Measurements from ENCODE around the gene BIN2. TPM values are rescaled to one million over a fixed set of nuclear protein-coding genes. Genes with fewer than 3 reads are reported as not detected.

BIN2 gene
- polyA plus RNA-seq, 3 donors, result 120 to 376 (median 196) TPM

- Histone ChIP-seq H3K4me2 (replicated peaks; ENCODE audit: extremely low read depth, low read length, poor library complexity, severe bottlenecking) (peak overlapping the region; percentile 90), H4K20me1 (ENCODE audit: insufficient read depth, low read length) (peaks cover 10% of the 10 kb centered on the region), H3K27me3 (ENCODE audit: control insufficient read depth in 2 of 2, insufficient read depth in 2 of 2, low read length in 2 of 2) (no peaks in the 10 kb centered on the region), H3K27ac (ENCODE audit: low read depth in 1 of 2, low read length in 2 of 2) (peak overlapping the region in 1 of 2 donors; percentile 78), H3K9ac (ENCODE audit: insufficient read depth, low read length, poor library complexity, severe bottlenecking) (no peak overlapping the region), H3K36me3 (replicated peaks in 1 of 2; ENCODE audit: control insufficient read depth in 1 of 2, insufficient read depth in 2 of 2, low read length in 2 of 2) (peaks cover 28 to 33% of the 10 kb centered on the region in 2 donors), H3K9me3 (replicated peaks in 1 of 2; ENCODE audit: control insufficient read depth in 1 of 2, insufficient read depth in 1 of 2, low read length in 2 of 2) (no peaks in the 10 kb centered on the region), H3K4me1 (ENCODE audit: control insufficient read depth in 1 of 2, insufficient read depth in 2 of 2, low read length in 2 of 2) (peaks cover 88 to 91% of the 10 kb centered on the region in 2 donors), H3K4me3 (replicated peaks in 1 of 3; ENCODE audit: low read depth in 2 of 3, low read length in 3 of 3) (peak overlapping the region in 1 of 3 experiments; percentile 94), H2AFZ (ENCODE audit: insufficient read depth, low read depth, low read length, poor library complexity, severe bottlenecking) (no peak overlapping the region), H3K79me2 (ENCODE audit: insufficient read depth, low read length) (peaks cover 50% of the 10 kb centered on the region)
- H3K9me3 Mint-ChIP-seq, result peaks cover 0 to 3% (median 0%) of the 10 kb centered on the region in 7 donors
- H3K4me1 Mint-ChIP-seq, result peaks cover 79% of the 10 kb centered on the region
- peaks cover 42 to 64% of the 10 kb centered on the region in 2 donors for H3K36me3 Mint-ChIP-seq
- DNase-seq, result peak; percentile 69 to 84 (median 84)
- H3K4me3 Mint-ChIP-seq, result peak overlapping the region; percentile 37 to 66
- TF ChIP-seq CTCF (IDR thresholded peaks at IDR 0.05), result no peak
- H3K27me3 Mint-ChIP-seq (ENCODE audit: low read depth in 3 of 3), result peaks cover 0 to 4% (median 0%) of the 10 kb centered on the region in 3 donors
- 8% methylated on average over 6 of the region's 7 CpGs for WGBS (ENCODE audit: insufficient coverage)
- H3K27ac Mint-ChIP-seq, result peak overlapping the region; percentile 91 to 99 (median 97)
- intact Hi-C loops (cut with micrococcal nuclease), result loop anchor here in 1 of 2 donors (10.0 kb wide), 3 partner anchors 68 to 198 kb away; partner anchors contain the start of genes CSRNP2, LETMD1 and TFCP2
Observed at GRCh38 chr12:51242876-51243275, 81.1 kb downstream of the BIN2 start.

- intact Hi-C loops (cut with micrococcal nuclease), result loop anchor here in 1 of 2 donors (10.0 kb wide), 3 partner anchors 67 to 197 kb away; partner anchors contain the start of genes CSRNP2, LETMD1 and TFCP2
- peak; percentile 90 to 91 (median 90) for DNase-seq
- H3K27me3 Mint-ChIP-seq (ENCODE audit: low read depth in 3 of 3), result peaks cover 0 to 4% (median 0%) of the 10 kb centered on the region in 3 donors
- TF ChIP-seq CTCF (IDR thresholded peaks at IDR 0.05), result no peak
- H2AFZ ChIP-seq (ENCODE audit: insufficient read depth, low read depth, low read length, poor library complexity, severe bottlenecking), result no peak overlapping the region
- H3K9me3 Mint-ChIP-seq, result peaks cover 0 to 3% (median 0%) of the 10 kb centered on the region in 7 donors
- peak overlapping the region; percentile 49 to 77 for H3K4me3 Mint-ChIP-seq
- H3K36me3 ChIP-seq (replicated peaks in 1 of 2; ENCODE audit: control insufficient read depth in 1 of 2, insufficient read depth in 2 of 2, low read length in 2 of 2), result peaks cover 28 to 33% of the 10 kb centered on the region in 2 donors
- peak overlapping the region in 1 of 3 experiments; percentile 94 for H3K4me3 ChIP-seq (replicated peaks in 1 of 3; ENCODE audit: low read depth in 2 of 3, low read length in 3 of 3)
- peaks cover 82 to 85% of the 10 kb centered on the region in 2 donors for H3K4me1 ChIP-seq (ENCODE audit: control insufficient read depth in 1 of 2, insufficient read depth in 2 of 2, low read length in 2 of 2)
- H3K4me2 ChIP-seq (replicated peaks; ENCODE audit: extremely low read depth, low read length, poor library complexity, severe bottlenecking), result peak overlapping the region; percentile 90
- H3K36me3 Mint-ChIP-seq, result peaks cover 41 to 58% of the 10 kb centered on the region in 2 donors
- H3K27ac Mint-ChIP-seq, result peak overlapping the region; percentile 92 to 99 (median 97)
- no peaks in the 10 kb centered on the region for H3K9me3 ChIP-seq (replicated peaks in 1 of 2; ENCODE audit: control insufficient read depth in 1 of 2, insufficient read depth in 1 of 2, low read length in 2 of 2)
- peak overlapping the region; percentile 45 to 78 for H3K27ac ChIP-seq (ENCODE audit: low read depth in 1 of 2, low read length in 2 of 2)
- H4K20me1 ChIP-seq (ENCODE audit: insufficient read depth, low read length), result peaks cover 10% of the 10 kb centered on the region
- no peaks in the 10 kb centered on the region for H3K27me3 ChIP-seq (ENCODE audit: control insufficient read depth in 2 of 2, insufficient read depth in 2 of 2, low read length in 2 of 2)
- WGBS (ENCODE audit: insufficient coverage), result 11% methylated on average over 3 of the region's 7 CpGs
- H3K4me1 Mint-ChIP-seq, result peaks cover 74% of the 10 kb centered on the region
- H3K9ac ChIP-seq (ENCODE audit: insufficient read depth, low read length, poor library complexity, severe bottlenecking), result no peak overlapping the region
- peaks cover 50% of the 10 kb centered on the region for H3K79me2 ChIP-seq (ENCODE audit: insufficient read depth, low read length)
Observed at GRCh38 chr12:51242120-51242519, 81.9 kb downstream of the BIN2 start.

All from CD14-positive monocyte (primary cell).